Lung (tissue), 12 donors: ENCODE results near the gene COL25A1. TPM values are rescaled to one million over a fixed set of nuclear protein-coding genes. Genes with fewer than 3 reads are reported as not detected.

ENCODE experiments used
- ATAC-seq: fragments of 200-7000 bp; cut with Tn5 transposase; one replicate; pipeline ENCODE4 v1.9.1; 2020; ENCODE audit warnings: moderate number of reproducible peaks; ENCODE audit not compliant: insufficient read depth, low FRiP score
- DNase-seq, 3 donors: peaks; one replicate each; pipeline ENCODE4 v3.0.0-alpha.2; 2013 to 2017
- H3K27ac ChIP-seq, 2 donors: one replicate each; pipeline ENCODE4 v1.5.1; 2013; ENCODE audit warnings: mild to moderate bottlenecking in 2 of 2, moderate library complexity in 2 of 2, control low read depth in 1 of 2, inconsistent platforms in 1 of 2, low read depth in 1 of 2, low read length in 1 of 2
- H3K27me3 ChIP-seq, 3 donors: one replicate each; pipeline ENCODE4 v1.5.1; 2013; ENCODE audit warnings: low read length in 2 of 3; ENCODE audit not compliant: control insufficient read depth in 3 of 3, insufficient read depth in 3 of 3
- H3K36me3 ChIP-seq, 4 donors: one replicate each; pipeline ENCODE4 v1.5.1; 2013; ENCODE audit warnings: low read length in 4 of 4, mild to moderate bottlenecking in 1 of 4, moderate library complexity in 1 of 4; ENCODE audit not compliant: control insufficient read depth in 4 of 4, insufficient read depth in 4 of 4
- H3K4me1 ChIP-seq, 5 donors: one replicate each; pipeline ENCODE4 v1.5.1; 2013; ENCODE audit warnings: low read length in 5 of 5, mild to moderate bottlenecking in 2 of 5, moderate library complexity in 1 of 5; ENCODE audit not compliant: control insufficient read depth in 5 of 5, insufficient read depth in 5 of 5
- H3K4me3 ChIP-seq: one replicate; pipeline ENCODE4 v1.5.1; 2013; ENCODE audit warnings: mild to moderate bottlenecking, control low read depth, moderate library complexity
- H3K9ac ChIP-seq, 2 donors: one replicate each; pipeline ENCODE4 v1.5.1; 2013; ENCODE audit warnings: low read length in 2 of 2, control low read depth in 1 of 2; ENCODE audit not compliant: insufficient read depth in 1 of 2
- H3K9me3 ChIP-seq, 4 donors: one replicate each; pipeline ENCODE4 v1.5.1; 2013; ENCODE audit warnings: low read length in 3 of 4, mild to moderate bottlenecking in 1 of 4, moderate library complexity in 1 of 4; ENCODE audit not compliant: control insufficient read depth in 4 of 4, insufficient read depth in 3 of 4
- CTCF ChIP-seq: IDR thresholded peaks from 2 replicates; pipeline ENCODE4 v1.5.1; 2012; ENCODE audit warnings: mild to moderate bottlenecking; ENCODE audit errors: control extremely low read depth, extremely low read depth
- WGBS, 2 donors: extraction: QIAGEN DNeasy Blood & Tissue Kit; methylation state at CpG; one replicate each; pipeline ENCODE4 v1.1.7; 2013; 5-methylcytosine and 5-hydroxymethylcytosine counted together
- polyA plus RNA-seq, 2 donors: library from polyadenylated mRNA; stranded (reverse); fragments of 200-250 nt; gene quantifications; one replicate each; pipeline ENCODE4 v1.2.1, GENCODE V29; 2013
- total RNA-seq, 2 donors: library from RNA; depleted of rRNA in 1 of 2; stranded (reverse); fragments of >200 nt in 1 of 2; gene quantifications; one replicate each; pipeline ENCODE4 v1.2.1, GENCODE V29; 2014 to 2021
- donor health status: control.
- donor health status: control.
- donor health status: Bipolar disorder and iron deficiency.
- donor health status: healthy.
- donor health status: DM: yes; HTN: yes; CAD: no.

Gene COL25A1
- total and polyA plus RNA-seq, 4 donors: 0.06 to 3.5 (median 1.8) TPM

GRCh38 chr4:109015413-109015810 lies 287.0 kb downstream of the COL25A1 start:
- DNase-seq (no peak), ATAC-seq (no peak)
- 46 to 94% methylated on average over 2 of the region's 2 CpGs for WGBS, 2 donors
- Histone ChIP-seq H3K4me1 (peaks cover 0 to 5% (median 0%) of the 10 kb centered on the region in 5 donors), H3K9me3 (peaks cover 0 to 8% (median 0%) of the 10 kb centered on the region in 4 donors), H3K9ac (no peak overlapping the region), H3K36me3 (no peaks in the 10 kb centered on the region), H3K4me3 (no peak overlapping the region), H3K27ac (no peak overlapping the region), H3K27me3 (no peaks in the 10 kb centered on the region)
- TF ChIP-seq CTCF: no peak

GRCh38 chr4:109014593-109015412 lies 287.7 kb downstream of the COL25A1 start:
- H3K4me3 ChIP-seq: no peak overlapping the region
- no peak for ATAC-seq
- no peaks in the 10 kb centered on the region for H3K27me3 ChIP-seq
- no peaks in the 10 kb centered on the region for H3K36me3 ChIP-seq
- peaks cover 0 to 10% (median 0%) of the 10 kb centered on the region in 5 donors for H3K4me1 ChIP-seq
- TF ChIP-seq CTCF: no peak
- no peak overlapping the region for H3K9ac ChIP-seq
- peaks cover 0 to 8% (median 0%) of the 10 kb centered on the region in 4 donors for H3K9me3 ChIP-seq
- DNase-seq: no peak
- WGBS, 2 donors: 83 to 85% methylated on average over 11 of the region's 11 CpGs
- no peak overlapping the region for H3K27ac ChIP-seq

GRCh38 chr4:109012286-109012880 lies 290.1 kb downstream of the COL25A1 start:
- WGBS, 2 donors: 96% methylated on average over 36 to 37 of the region's 37 CpGs
- DNase-seq (no peak), ATAC-seq (no peak)

More at GRCh38 chr4:109012286-109012880, 290.1 kb downstream of the COL25A1 start:
- Histone ChIP-seq H3K4me1 (peaks cover 0 to 10% (median 0%) of the 10 kb centered on the region in 5 donors), H3K27me3 (no peaks in the 10 kb centered on the region), H3K9ac (no peak overlapping the region), H3K36me3 (no peaks in the 10 kb centered on the region), H3K4me3 (no peak overlapping the region), H3K27ac (no peak overlapping the region), H3K9me3 (peaks cover 0 to 8% (median 0%) of the 10 kb centered on the region in 4 donors)
- TF ChIP-seq CTCF: no peak
